Measurements from ENCODE around the gene KRTAP20-1.

DNA sequence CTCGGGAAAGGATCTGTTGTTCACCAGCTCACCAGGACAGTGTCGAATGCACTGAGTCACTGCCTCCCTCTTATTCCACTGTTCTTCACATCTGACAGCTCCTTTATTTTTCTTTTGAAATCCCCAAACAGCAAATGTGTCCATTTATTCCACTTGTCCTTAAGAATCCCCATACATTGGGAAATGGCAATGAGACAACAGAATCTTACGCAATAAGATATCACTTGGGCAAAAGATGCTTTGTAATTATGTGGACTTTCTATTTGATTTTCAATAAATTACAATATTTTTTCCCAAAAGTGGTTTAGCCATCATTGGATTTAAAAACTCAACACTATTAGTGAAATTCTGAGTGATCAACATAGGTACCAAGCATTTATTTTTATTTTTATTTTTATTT, 22.5 kb downstream of the KRTAP20-1 start:
- TF ChIP-seq POLR2AphosphoS5 (IDR thresholded peaks at IDR 0.05; ENCODE audit: borderline replicate concordance, low read depth, low read length) (no peak), EZH2 (IDR thresholded peaks at IDR 0.05) (no peak), FOXP2 (optimal IDR thresholded peaks at IDR 0.05; ENCODE audit: control extremely low read depth, extremely low read length, insufficient read depth) (no peak)
